Stimulated activated CD8-positive, alpha-beta memory T cell treated with anti-CD3 and anti-CD28 coated beads, Interleukin-7, amount 100 ng/mL, for 24 hours (primary cell): ENCODE measurements around the gene ITGB2.
"Not testable (repeated sequence)": the region's sequence is repeated elsewhere in the genome, so short reads cannot be mapped to it uniquely, and the experiment has no call there.

Experiments
- DNase-seq: peaks from one replicate; pipeline ENCODE4 v3.0.0-alpha.2; 2020; ENCODE audit warnings: low read depth

ITGB2 gene

GRCh38 chr21:44926331-44927101, 5.8 kb upstream of the ITGB2 start:
- no peak for DNase-seq

DNA sequence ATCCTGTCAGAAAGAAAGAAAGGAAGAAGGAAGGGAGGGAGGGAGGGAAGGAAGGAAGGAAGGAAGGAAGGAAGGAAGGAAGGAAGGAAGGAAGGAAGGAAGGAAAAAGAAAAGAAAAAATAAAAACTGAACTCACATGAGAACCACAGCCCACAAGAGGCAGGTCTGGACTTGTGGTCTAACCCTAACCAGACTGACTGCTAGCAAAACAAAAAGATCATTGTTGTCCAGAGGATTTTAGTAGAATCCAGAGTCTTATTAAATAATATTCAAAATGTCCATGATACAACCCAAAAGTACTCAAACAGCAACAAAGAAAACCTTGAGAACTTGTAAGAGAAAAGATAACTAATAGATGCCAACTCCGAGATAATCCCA, 4.7 kb upstream of the ITGB2 start:
- DNase-seq: no peak

DNA sequence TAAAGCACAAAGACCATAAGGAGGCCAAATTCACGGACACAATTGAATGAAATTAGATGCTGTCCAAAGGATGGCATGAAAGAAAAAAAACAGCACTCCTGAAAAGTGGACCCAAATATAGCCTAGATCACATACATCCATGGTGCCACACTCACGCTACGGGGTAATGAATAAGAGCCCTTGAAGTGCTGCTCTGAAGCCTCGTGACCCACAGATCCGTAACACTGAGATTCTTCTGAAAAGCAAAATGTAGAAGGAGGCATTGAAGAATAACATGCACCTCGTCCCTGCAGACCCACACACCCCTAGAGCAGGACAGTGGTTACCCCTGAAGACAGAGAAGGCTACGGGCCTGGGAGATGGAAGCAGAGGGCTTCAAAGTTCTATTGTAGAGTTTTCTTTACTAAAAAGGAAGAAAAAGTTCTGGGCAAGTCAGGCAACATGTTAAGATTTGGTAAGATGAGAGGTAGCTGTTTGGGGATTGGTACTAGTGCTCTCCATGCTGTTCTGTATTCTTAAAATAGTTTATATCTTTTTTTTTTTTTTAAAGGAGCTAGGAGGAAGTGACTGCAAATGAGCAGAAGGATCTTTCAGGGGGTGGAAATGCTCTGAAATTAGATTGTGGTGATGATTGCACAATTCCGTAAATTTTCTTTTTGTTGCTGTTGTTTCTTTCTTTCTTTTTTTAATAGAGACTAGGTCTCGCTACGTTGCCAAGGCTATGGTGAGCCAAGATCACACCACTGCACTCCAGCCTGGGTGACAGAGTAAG, 4.1 kb upstream of the ITGB2 start:
- no peak for DNase-seq

DNA sequence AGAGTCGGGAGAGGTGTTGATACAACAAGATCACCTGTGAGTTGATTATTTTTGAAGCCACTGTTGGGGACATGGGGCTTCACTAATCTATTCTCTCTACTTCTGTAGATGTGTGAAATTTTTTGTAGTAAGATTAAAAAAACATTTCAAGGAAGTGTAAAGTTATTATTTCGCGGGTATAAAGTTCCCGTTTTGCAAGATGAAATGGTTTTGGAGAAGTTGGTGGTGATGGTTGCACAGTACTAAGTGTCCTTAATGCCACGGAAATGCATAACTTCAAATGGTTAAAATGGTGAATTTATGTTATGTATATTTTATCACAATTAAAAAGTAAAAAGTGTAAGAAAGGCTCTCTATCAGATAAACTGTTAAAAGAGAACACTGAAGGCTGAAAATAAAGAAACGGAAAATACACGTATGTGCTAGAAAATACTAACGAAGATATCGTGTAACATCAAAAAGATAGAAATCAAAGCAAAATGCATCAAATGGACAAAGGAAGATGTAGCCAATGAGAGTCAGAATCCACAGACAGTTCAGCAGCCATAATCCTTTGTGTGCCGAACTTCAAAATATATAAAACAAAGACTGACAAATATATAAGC, 2.9 kb upstream of the ITGB2 start:
- DNase-seq: no peak

GRCh38 chr21:44921928-44922327, 1.2 kb upstream of the ITGB2 start:
- DNase-seq: no peak

DNA sequence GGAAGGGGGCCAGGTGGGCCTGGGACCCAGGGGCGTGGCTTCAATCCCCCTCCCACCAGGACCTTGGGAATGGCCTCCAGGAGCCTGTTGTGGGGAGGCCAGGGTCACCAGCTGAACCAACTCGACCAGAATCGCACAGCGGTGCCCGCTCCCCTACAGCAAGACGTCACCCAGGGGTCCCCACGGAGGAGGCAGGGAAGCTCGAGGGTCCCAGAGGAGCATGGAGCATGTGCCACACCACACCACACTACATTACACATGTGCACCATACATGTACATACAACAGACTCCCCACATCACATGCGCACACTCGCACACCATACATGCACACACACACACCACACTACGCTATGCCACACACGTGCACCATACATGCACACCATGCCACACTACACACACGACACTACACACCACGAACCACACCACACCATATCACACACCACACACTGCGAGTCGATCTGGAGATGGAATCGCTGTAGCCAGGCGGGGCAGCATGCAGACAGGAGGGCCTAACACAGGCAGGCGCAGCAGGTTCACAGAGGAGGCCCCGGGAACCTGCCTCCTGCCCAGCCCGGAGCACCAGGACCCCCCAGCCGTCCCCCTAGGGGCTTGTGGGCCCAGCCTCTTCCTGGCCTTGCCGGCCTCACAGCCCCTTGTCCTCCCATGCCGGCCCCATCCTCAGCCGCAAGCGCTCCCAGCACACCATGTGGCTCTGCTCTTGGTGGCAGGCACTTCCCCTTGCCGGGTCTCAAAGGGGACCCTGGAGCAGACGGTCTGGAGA, 596 bp downstream of the ITGB2 start:
- DNase-seq: no peak

DNA sequence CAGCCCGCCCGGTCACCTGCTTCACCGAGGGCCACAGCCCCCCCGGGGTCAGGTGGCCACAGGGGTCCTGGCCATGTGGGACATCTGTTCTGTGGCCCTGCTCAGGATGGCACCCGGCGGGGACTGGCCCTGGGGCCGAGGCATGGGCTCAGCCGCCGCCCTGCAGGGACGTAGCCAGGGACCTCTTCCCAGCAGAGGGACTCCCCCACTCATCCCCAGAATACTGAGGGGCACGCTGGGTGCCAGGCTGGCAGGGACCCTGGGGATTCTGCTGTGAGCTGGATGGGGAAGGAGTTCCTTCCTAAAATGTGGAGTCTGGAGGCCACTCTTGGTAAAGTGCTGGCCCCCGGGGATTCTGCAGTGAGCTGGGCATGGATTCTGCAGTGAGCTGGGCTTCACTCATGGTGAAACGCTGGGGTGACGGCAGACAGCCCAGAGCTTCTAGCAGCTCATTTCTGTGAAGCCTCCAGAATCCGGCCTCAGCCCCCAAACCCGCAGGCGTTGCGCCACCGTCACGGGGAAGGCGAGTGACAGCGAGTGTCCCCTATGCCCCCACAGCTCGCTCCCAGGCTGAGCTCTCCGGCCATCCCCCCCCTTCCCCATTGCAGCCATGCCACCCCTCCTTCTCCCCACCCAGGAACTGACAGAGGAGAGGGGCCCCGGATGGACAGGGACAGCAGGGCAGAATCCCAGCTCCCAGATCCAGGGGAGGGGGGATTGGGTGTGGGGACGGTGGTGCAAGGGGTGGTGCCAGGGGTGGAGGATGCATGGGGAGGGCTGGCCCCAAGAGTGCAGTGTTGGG, 1.4 kb downstream of the ITGB2 start:
- DNase-seq: no peak

GRCh38 chr21:44918581-44919033, 2.1 kb downstream of the ITGB2 start:
- no peak for DNase-seq

GRCh38 chr21:44918107-44918470, 2.6 kb downstream of the ITGB2 start:
- no peak for DNase-seq

- no peak for DNase-seq
Measured at GRCh38 chr21:44917446-44918106, 3.1 kb downstream of the ITGB2 start.

- DNase-seq: no peak
Measured at GRCh38 chr21:44916965-44917364, 3.7 kb downstream of the ITGB2 start.

DNA sequence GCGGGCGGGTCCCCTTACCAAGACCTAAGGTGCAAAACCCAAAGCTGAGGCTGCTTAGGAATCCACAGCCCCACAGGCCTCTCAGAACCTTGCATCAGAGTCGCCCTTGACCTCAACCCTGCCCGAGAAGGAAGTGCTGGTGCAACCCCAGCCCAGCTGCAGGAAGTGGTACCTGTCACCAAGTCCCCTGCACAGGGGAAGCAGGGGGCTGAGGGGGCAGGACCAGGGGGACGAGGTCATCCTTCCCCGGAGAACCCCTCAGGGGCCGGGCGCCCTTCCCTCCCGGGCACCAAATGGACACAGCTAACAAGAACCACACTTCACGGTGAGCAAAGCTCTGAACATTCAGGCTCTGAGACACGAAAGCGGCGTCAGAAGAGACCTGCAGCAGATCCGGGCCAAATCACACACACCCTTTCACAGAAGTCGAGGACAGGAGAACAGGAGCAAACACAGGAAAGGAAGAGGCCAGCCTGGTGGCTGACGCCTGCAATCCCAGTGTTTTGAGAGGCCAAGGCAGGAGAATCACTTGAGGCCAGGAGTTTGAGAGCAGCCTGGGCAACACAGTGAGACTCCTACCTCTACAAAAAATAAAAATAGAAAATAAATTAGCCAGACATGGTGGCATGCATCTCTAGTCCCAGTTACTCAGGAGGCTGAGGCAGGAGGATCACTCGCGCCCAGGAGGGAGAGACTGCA, 6.4 kb downstream of the ITGB2 start:
- DNase-seq: peak; percentile 38

DNA sequence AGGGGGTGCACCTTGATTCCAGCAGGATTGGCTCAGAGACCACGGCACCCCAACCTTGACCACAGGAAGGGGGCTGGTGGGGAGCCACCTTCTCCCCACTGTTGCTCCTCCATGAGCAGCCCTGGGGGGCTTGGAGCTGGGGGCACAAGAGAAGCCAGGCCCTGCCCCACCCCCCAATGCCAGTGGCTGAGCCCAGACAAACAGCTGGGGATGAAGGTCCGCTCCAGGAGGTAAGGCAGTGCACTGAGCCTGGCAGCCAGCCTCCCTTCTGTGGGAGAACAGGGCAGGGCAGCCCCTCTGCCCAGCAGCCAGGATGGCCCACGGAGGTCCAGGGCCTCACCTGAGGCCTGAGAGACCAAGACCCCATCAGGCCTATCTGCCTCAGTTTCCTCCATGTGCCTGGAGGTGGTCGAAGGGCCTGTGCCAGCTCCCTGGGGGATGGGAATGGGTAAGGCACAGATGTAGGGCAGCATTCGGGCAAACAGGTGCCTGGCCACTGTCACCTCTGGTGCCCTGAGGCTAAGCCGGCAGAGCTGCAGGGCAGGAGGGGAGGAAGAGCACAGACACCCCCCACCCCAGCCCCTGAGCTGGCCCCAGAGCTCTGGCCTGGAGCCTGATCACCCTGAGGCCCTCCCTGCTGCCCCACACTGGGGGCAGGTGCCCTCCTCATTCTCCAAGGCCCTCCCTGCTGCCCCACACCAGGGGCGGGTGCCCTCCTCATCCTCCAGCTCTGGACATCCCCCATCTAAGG, 7.1 kb downstream of the ITGB2 start:
- no peak for DNase-seq

- not testable (repeated sequence) for DNase-seq
Measured at GRCh38 chr21:44912506-44913412, 7.9 kb downstream of the ITGB2 start.

- no peak for DNase-seq
Measured at GRCh38 chr21:44912158-44912473, 8.6 kb downstream of the ITGB2 start.

DNA sequence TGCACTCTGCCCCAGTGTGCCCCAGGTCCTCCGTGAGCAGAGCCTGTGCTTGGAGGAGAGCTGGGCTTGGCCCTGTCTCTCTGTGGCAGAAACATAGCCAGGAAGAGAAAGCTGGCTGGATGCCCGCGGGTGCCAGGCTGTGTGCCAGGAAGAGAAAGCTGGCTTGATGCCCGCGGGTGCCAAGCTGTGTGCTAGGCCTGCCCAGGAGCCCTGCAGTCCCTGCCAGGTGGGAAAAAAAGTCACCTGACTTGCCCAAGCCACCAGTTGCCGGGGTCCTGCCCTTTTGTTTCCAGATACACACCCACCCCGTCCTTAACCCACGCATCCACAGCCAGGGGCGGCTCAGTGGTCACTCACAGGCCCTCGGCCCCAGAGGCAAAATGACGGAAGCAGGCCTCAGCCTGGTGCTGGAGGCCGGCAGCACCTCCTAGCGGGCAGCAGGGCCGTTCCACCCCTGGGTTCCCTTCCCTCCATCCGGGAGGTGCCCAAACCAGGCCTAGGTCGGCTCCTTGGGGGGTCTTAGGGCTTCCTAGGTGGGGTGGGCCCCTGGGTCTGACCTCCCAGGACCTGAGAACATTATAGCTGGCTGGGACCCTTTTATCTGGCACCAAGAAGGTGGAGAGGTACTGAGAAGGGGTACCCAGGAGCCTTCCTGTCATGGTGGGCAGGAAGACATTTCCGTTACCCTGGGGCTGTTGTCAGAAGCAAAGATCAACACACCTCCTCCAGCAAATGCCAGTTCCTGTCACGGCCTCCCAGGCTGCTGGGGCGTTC, 9.1 kb downstream of the ITGB2 start:
- DNase-seq: no peak

DNA sequence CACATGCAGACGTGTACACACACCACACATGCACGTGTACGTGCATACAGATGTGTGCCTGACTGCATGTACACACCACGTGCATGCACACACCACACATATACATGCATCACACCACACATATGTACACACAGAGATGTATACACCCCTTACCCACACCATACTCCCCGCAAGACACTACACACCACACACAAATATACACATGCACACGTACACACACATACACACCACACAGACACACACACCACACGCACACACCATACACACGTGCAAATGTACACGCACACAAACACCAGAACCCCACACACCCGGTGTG, 9.7 kb downstream of the ITGB2 start:
- no peak for DNase-seq
